Liver (tissue), 9 donors: ENCODE results near the gene EHF. TPM values are rescaled to one million over a fixed set of nuclear protein-coding genes. Genes with fewer than 3 reads are reported as not detected.

Experiments
- DNase-seq: peaks from one replicate; pipeline ENCODE4 v3.0.0-alpha.2; 2017; ENCODE audit warnings: low spot score
- H3K27ac ChIP-seq, 2 donors: one replicate each; pipeline ENCODE4 v1.7.0; 2013; ENCODE audit warnings: inconsistent platforms in 2 of 2, low read length in 2 of 2, control low read depth in 1 of 2, low read depth in 1 of 2, mild to moderate bottlenecking in 1 of 2
- H3K27me3 ChIP-seq, 4 donors: one replicate each; pipeline versions ENCODE4 v1.6.1 to v1.7.0; 2013; ENCODE audit warnings: low read length in 3 of 4, inconsistent platforms in 1 of 4, mild to moderate bottlenecking in 1 of 4, moderate library complexity in 1 of 4; ENCODE audit not compliant: control insufficient read depth in 4 of 4, insufficient read depth in 4 of 4
- H3K36me3 ChIP-seq, 4 donors: one replicate each; pipeline versions ENCODE4 v1.6.1 to v1.7.0; 2013; ENCODE audit warnings: low read length in 3 of 4, mild to moderate bottlenecking in 3 of 4, low read depth in 1 of 4, moderate library complexity in 1 of 4; ENCODE audit not compliant: control insufficient read depth in 4 of 4, insufficient read depth in 3 of 4
- H3K4me1 ChIP-seq, 4 donors: one replicate each; pipeline versions ENCODE4 v1.6.1 to v1.7.0; 2013; ENCODE audit warnings: low read length in 3 of 4, mild to moderate bottlenecking in 3 of 4, moderate library complexity in 1 of 4; ENCODE audit not compliant: control insufficient read depth in 4 of 4, insufficient read depth in 4 of 4
- H3K4me3 ChIP-seq, 3 donors: one replicate each; pipeline versions ENCODE4 v1.6.1 to v1.7.0; 2013; ENCODE audit warnings: low read length in 3 of 3, control low read depth in 1 of 3, low read depth in 1 of 3, mild to moderate bottlenecking in 1 of 3
- H3K9ac ChIP-seq, 2 donors: one replicate each; pipeline ENCODE4 v1.7.0; 2013; ENCODE audit warnings: low read length in 2 of 2, mild to moderate bottlenecking in 2 of 2, moderate library complexity in 2 of 2, control low read depth in 1 of 2, low read depth in 1 of 2
- H3K9me3 ChIP-seq, 4 donors: one replicate each; pipeline versions ENCODE4 v1.6.1 to v1.7.0; 2013; ENCODE audit warnings: low read length in 3 of 4; ENCODE audit not compliant: control insufficient read depth in 4 of 4
- CTCF ChIP-seq: fragments of 150-350 bp; IDR thresholded peaks from 2 replicates; pipeline ENCODE4 v1.5.1; 2017; ENCODE audit warnings: improper control_type of control experiment, low read depth, low read length; ENCODE audit not compliant: missing input control
- EGR1 ChIP-seq, 2 donors: IDR thresholded peaks; 2 replicates each; pipeline ENCODE4 v1.6.1; 2016 to 2018; ENCODE audit warnings: antibody characterized with exemption in 2 of 2, low read depth in 2 of 2
- FOXA1 ChIP-seq: IDR thresholded peaks from 2 replicates; pipeline ENCODE4 v1.6.1; 2016; ENCODE audit warnings: antibody characterized with exemption
- FOXA2 ChIP-seq: IDR thresholded peaks from 2 replicates; pipeline ENCODE4 v1.6.1; 2016; ENCODE audit warnings: antibody characterized with exemption
- GABPA ChIP-seq, 2 donors: IDR thresholded peaks in 1 of 2; conservative IDR thresholded peaks in 1 of 2; 2 replicates each; pipeline ENCODE4 v1.6.1; 2016; ENCODE audit warnings: antibody characterized with exemption in 2 of 2, mild to moderate bottlenecking in 1 of 2, moderate library complexity in 1 of 2
- HNF4A ChIP-seq, 2 donors: conservative IDR thresholded peaks; 2 replicates each; pipeline ENCODE4 v1.6.1; 2016; ENCODE audit warnings: antibody characterized with exemption in 2 of 2, mild to moderate bottlenecking in 2 of 2
- HNF4G ChIP-seq: IDR thresholded peaks from 2 replicates; pipeline ENCODE4 v1.6.1; 2016; ENCODE audit warnings: antibody characterized with exemption
- JUND ChIP-seq, 2 donors: IDR thresholded peaks; 2 replicates each; pipeline ENCODE4 v1.6.1; 2016; ENCODE audit warnings: antibody characterized with exemption in 2 of 2
- MAX ChIP-seq: IDR thresholded peaks from 2 replicates; pipeline ENCODE4 v1.6.1; 2016; ENCODE audit warnings: antibody characterized with exemption
- NR2F2 ChIP-seq: IDR thresholded peaks from 2 replicates; pipeline ENCODE4 v1.6.1; 2016; ENCODE audit warnings: antibody characterized with exemption
- RAD21 ChIP-seq, 2 donors: IDR thresholded peaks; 2 replicates each; pipeline ENCODE4 v1.6.1; 2016; ENCODE audit warnings: antibody characterized with exemption in 2 of 2, mild to moderate bottlenecking in 2 of 2
- RXRA ChIP-seq, 2 donors: IDR thresholded peaks; 2 replicates each; pipeline ENCODE4 v1.6.1; 2017 to 2018; ENCODE audit warnings: antibody characterized with exemption in 2 of 2, mild to moderate bottlenecking in 1 of 2
- SP1 ChIP-seq: IDR thresholded peaks from 2 replicates; pipeline ENCODE4 v1.6.1; 2018; ENCODE audit warnings: antibody characterized with exemption, mild to moderate bottlenecking
- TAF1 ChIP-seq: conservative IDR thresholded peaks from 2 replicates; pipeline ENCODE4 v1.6.1; 2016; ENCODE audit warnings: antibody characterized with exemption, mild to moderate bottlenecking
- YY1 ChIP-seq: IDR thresholded peaks from 2 replicates; pipeline ENCODE4 v1.6.1; 2016; ENCODE audit warnings: antibody characterized with exemption, mild to moderate bottlenecking
- WGBS: extraction: QIAGEN DNeasy Blood & Tissue Kit; methylation state at CpG from one replicate; pipeline ENCODE4 v1.1.7; 2013; 5-methylcytosine and 5-hydroxymethylcytosine counted together
- polyA plus RNA-seq, 2 donors: library from polyadenylated mRNA; stranded (reverse) in 1 of 2; unstranded in 1 of 2; fragments of 200-250 nt in 1 of 2; fragments of >200 nt in 1 of 2; fragmentation: Nextera tagmentation in 1 of 2; extraction: Ambion mirVana in 1 of 2; gene quantifications; one replicate each; pipeline versions ENCODE4 v1.2.1 to v1.2.3, GENCODE V29; 2013 to 2015
- total RNA-seq, 2 donors: library from RNA; depleted of rRNA; stranded (reverse); fragments of >200 nt; gene quantifications; one replicate each; pipeline ENCODE4 v1.2.3, GENCODE V29; 2014
- TF ChIP-seq, protein P1 (sequence below): IDR thresholded peaks from 2 replicates; pipeline ENCODE4 v1.6.1; 2016; ENCODE audit warnings: antibody characterized with exemption, mild to moderate bottlenecking
- TF ChIP-seq, protein P2 (sequence below): IDR thresholded peaks from 2 replicates; pipeline ENCODE4 v1.6.1; 2016; ENCODE audit warnings: antibody characterized with exemption
- TF ChIP-seq, protein P3 (sequence below): IDR thresholded peaks from 2 replicates; pipeline ENCODE4 v1.6.1; 2016; ENCODE audit warnings: antibody characterized with exemption
- donor health status: healthy.
- donor health status: healthy.
- donor health status: healthy.
- donor health status: healthy.
- donor health status: healthy.

The EHF gene
- total and polyA plus RNA-seq, 4 donors = 0.85 to 5.9 (median 2.6) TPM

DNA sequence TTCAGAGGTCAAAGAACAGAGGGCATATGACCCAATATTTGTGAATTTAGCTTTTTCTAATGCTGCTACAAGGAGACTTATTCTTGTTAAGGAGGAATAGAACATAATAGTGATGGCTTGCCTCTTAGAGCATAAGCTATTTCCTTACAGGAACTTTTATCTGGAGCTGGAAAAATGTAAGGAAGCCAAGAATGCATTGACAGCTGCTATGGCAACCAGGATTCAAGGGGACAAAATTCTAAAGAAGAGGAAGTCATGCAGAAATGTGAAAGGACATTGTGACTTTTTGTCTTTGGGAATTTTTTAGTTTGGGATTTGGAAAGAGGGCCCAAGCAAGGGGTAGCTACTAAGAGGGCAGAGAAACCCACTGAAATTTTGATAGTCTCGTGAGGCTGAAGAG, 51.1 kb downstream of the EHF start:
- TF ChIP-seq EGR1 (IDR thresholded peaks at IDR 0.05; ENCODE audit: low read depth in 2 of 2) (no peak), HNF4A (conservative IDR thresholded peaks at IDR 0.05) (no peak), HNF4G (no peak), RAD21 (IDR thresholded peaks at IDR 0.05) (no peak), FOXA1 (no peak), RXRA (IDR thresholded peaks at IDR 0.05) (no peak), JUND (IDR thresholded peaks at IDR 0.05) (no peak), SP1 (no peak), GABPA (IDR thresholded peaks at IDR 0.05 in 1 of 2, conservative IDR thresholded peaks at IDR 0.05 in 1 of 2) (no peak), YY1 (no peak), NR2F2 (no peak), FOXA2 (no peak), MAX (no peak), TAF1 (no peak), CTCF (no peak)
- TF ChIP-seq, protein P1, sequence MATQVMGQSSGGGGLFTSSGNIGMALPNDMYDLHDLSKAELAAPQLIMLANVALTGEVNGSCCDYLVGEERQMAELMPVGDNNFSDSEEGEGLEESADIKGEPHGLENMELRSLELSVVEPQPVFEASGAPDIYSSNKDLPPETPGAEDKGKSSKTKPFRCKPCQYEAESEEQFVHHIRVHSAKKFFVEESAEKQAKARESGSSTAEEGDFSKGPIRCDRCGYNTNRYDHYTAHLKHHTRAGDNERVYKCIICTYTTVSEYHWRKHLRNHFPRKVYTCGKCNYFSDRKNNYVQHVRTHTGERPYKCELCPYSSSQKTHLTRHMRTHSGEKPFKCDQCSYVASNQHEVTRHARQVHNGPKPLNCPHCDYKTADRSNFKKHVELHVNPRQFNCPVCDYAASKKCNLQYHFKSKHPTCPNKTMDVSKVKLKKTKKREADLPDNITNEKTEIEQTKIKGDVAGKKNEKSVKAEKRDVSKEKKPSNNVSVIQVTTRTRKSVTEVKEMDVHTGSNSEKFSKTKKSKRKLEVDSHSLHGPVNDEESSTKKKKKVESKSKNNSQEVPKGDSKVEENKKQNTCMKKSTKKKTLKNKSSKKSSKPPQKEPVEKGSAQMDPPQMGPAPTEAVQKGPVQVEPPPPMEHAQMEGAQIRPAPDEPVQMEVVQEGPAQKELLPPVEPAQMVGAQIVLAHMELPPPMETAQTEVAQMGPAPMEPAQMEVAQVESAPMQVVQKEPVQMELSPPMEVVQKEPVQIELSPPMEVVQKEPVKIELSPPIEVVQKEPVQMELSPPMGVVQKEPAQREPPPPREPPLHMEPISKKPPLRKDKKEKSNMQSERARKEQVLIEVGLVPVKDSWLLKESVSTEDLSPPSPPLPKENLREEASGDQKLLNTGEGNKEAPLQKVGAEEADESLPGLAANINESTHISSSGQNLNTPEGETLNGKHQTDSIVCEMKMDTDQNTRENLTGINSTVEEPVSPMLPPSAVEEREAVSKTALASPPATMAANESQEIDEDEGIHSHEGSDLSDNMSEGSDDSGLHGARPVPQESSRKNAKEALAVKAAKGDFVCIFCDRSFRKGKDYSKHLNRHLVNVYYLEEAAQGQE = no peak
- TF ChIP-seq, protein P2, sequence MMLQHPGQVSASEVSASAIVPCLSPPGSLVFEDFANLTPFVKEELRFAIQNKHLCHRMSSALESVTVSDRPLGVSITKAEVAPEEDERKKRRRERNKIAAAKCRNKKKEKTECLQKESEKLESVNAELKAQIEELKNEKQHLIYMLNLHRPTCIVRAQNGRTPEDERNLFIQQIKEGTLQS = no peak
- TF ChIP-seq, protein P3, sequence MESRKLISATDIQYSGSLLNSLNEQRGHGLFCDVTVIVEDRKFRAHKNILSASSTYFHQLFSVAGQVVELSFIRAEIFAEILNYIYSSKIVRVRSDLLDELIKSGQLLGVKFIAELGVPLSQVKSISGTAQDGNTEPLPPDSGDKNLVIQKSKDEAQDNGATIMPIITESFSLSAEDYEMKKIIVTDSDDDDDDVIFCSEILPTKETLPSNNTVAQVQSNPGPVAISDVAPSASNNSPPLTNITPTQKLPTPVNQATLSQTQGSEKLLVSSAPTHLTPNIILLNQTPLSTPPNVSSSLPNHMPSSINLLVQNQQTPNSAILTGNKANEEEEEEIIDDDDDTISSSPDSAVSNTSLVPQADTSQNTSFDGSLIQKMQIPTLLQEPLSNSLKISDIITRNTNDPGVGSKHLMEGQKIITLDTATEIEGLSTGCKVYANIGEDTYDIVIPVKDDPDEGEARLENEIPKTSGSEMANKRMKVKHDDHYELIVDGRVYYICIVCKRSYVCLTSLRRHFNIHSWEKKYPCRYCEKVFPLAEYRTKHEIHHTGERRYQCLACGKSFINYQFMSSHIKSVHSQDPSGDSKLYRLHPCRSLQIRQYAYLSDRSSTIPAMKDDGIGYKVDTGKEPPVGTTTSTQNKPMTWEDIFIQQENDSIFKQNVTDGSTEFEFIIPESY = no peak
- H3K36me3 ChIP-seq = no peaks in the 10 kb centered on the region
- H3K27me3 ChIP-seq = no peaks in the 10 kb centered on the region
- no peak for DNase-seq
- no peak overlapping the region for H3K4me3 ChIP-seq
- no peak overlapping the region for H3K9ac ChIP-seq
- H3K4me1 ChIP-seq = peaks cover 0 to 6% (median 4%) of the 10 kb centered on the region in 4 donors
- no peaks in the 10 kb centered on the region for H3K9me3 ChIP-seq
- WGBS = 77% methylated on average over 1 of the region's 1 CpG
- no peak overlapping the region for H3K27ac ChIP-seq
